Astrocyte (in vitro differentiated cells and primary cell): Measurements from ENCODE around the gene FAM3D.
"Not testable (repeated sequence)": the region's sequence is repeated elsewhere in the genome, so short reads cannot be mapped to it uniquely, and the experiment has no call there.

Experiments
- CTCF ChIP-seq: IDR thresholded peaks from 2 replicates; pipeline ENCODE4 v1.5.1; 2011; ENCODE audit warnings: low read depth, mild to moderate bottlenecking, inconsistent platforms, low read length, moderate library complexity; ENCODE audit not compliant: insufficient read depth
- EZH2 ChIP-seq: IDR thresholded peaks from 2 replicates; pipeline ENCODE4 v1.6.1; 2012; ENCODE audit warnings: mild to moderate bottlenecking, low read length, inconsistent platforms; ENCODE audit not compliant: insufficient read depth

- TF ChIP-seq CTCF, EZH2: not testable (repeated sequence)
These were observed 30.2 kb upstream of the FAM3D start for GRCh38 chr3:58696813-58697212.
